GM23338 (cell line): ENCODE data around the gene FLT1.

ENCODE experiments used
- CREB1 ChIP-seq: fragments of 250-450 bp; sonication (Bioruptor Pico); IDR thresholded peaks from 2 replicates; pipeline ENCODE4 v1.5.0; 2020; ENCODE audit warnings: low read depth, mild to moderate bottlenecking, moderate library complexity
- EZH2 ChIP-seq: fragments of 200-600 bp; sonication (generic); IDR thresholded peaks from one replicate; pipeline ENCODE4 v1.8.0; 2017; ENCODE audit warnings: antibody characterized with exemption, mild to moderate bottlenecking, low read depth; ENCODE audit not compliant: unreplicated experiment
- NANOG ChIP-seq: IDR thresholded peaks from 2 replicates; pipeline ENCODE4 v1.6.1; 2016; ENCODE audit warnings: antibody characterized with exemption, borderline replicate concordance
- POLR2AphosphoS5 ChIP-seq: IDR thresholded peaks from 2 replicates; pipeline ENCODE4 v1.6.1; 2016; ENCODE audit warnings: antibody characterized with exemption, low read depth
- STAT1 ChIP-seq: IDR thresholded peaks from one replicate; pipeline ENCODE4 v1.6.1; 2016; ENCODE audit warnings: antibody characterized with exemption; ENCODE audit not compliant: unreplicated experiment
- ZNF114 ChIP-seq: fragments of 250-450 bp; sonication (Bioruptor Pico); IDR thresholded peaks from 2 replicates; pipeline ENCODE4 v1.5.0; 2020; ENCODE audit warnings: mild to moderate bottlenecking, moderate library complexity
- ZNF331 ChIP-seq: fragments of 250-450 bp; sonication (Bioruptor Pico); IDR thresholded peaks from 2 replicates; pipeline ENCODE4 v1.5.0; 2020; ENCODE audit warnings: low read depth, mild to moderate bottlenecking, moderate library complexity
- TF ChIP-seq, protein P1 (sequence below), 2 experiments: fragments of 200-600 bp in 1 of 2; sonication (generic) in 1 of 2; conservative IDR thresholded peaks; 2 replicates each; pipeline versions ENCODE4 v1.5.1 to v1.6.1; 2016 to 2017; ENCODE audit warnings: antibody characterized with exemption in 2 of 2, low read depth in 2 of 2, mild to moderate bottlenecking in 2 of 2, moderate library complexity in 1 of 2
- TF ChIP-seq, protein P2 (sequence below): IDR thresholded peaks from one replicate; pipeline ENCODE4 v1.6.1; 2018; ENCODE audit warnings: antibody characterized with exemption; ENCODE audit not compliant: unreplicated experiment

- TF ChIP-seq, protein P1, sequence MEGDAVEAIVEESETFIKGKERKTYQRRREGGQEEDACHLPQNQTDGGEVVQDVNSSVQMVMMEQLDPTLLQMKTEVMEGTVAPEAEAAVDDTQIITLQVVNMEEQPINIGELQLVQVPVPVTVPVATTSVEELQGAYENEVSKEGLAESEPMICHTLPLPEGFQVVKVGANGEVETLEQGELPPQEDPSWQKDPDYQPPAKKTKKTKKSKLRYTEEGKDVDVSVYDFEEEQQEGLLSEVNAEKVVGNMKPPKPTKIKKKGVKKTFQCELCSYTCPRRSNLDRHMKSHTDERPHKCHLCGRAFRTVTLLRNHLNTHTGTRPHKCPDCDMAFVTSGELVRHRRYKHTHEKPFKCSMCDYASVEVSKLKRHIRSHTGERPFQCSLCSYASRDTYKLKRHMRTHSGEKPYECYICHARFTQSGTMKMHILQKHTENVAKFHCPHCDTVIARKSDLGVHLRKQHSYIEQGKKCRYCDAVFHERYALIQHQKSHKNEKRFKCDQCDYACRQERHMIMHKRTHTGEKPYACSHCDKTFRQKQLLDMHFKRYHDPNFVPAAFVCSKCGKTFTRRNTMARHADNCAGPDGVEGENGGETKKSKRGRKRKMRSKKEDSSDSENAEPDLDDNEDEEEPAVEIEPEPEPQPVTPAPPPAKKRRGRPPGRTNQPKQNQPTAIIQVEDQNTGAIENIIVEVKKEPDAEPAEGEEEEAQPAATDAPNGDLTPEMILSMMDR (conservative IDR thresholded peaks at IDR 0.05; ENCODE audit: low read depth in 2 of 2), result no peak
- TF ChIP-seq ZNF114 (CRISPR knock-in tag) (no peak), POLR2AphosphoS5 (no peak), CREB1 (CRISPR knock-in tag) (no peak), EZH2 (no peak), ZNF331 (no peak), NANOG (no peak), STAT1 (no peak)
- TF ChIP-seq, protein P2, sequence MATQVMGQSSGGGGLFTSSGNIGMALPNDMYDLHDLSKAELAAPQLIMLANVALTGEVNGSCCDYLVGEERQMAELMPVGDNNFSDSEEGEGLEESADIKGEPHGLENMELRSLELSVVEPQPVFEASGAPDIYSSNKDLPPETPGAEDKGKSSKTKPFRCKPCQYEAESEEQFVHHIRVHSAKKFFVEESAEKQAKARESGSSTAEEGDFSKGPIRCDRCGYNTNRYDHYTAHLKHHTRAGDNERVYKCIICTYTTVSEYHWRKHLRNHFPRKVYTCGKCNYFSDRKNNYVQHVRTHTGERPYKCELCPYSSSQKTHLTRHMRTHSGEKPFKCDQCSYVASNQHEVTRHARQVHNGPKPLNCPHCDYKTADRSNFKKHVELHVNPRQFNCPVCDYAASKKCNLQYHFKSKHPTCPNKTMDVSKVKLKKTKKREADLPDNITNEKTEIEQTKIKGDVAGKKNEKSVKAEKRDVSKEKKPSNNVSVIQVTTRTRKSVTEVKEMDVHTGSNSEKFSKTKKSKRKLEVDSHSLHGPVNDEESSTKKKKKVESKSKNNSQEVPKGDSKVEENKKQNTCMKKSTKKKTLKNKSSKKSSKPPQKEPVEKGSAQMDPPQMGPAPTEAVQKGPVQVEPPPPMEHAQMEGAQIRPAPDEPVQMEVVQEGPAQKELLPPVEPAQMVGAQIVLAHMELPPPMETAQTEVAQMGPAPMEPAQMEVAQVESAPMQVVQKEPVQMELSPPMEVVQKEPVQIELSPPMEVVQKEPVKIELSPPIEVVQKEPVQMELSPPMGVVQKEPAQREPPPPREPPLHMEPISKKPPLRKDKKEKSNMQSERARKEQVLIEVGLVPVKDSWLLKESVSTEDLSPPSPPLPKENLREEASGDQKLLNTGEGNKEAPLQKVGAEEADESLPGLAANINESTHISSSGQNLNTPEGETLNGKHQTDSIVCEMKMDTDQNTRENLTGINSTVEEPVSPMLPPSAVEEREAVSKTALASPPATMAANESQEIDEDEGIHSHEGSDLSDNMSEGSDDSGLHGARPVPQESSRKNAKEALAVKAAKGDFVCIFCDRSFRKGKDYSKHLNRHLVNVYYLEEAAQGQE, result no peak
Measured at GRCh38 chr13:28353679-28354078, 141.2 kb downstream of the FLT1 start.
